Measurements from ENCODE around the gene ZFP28. TPM values are rescaled to one million over a fixed set of nuclear protein-coding genes. Genes with fewer than 3 reads are reported as not detected.

Gene ZFP28
- polyA plus RNA-seq, 1 donor from 2014 or later: 1.1 TPM

Other genes with a start within 250 kb of the ZFP28 start
- 7.0 TPM for gene ZSCAN5A, start 224.1 kb upstream of the ZFP28 start, polyA plus RNA-seq
- 7.3 TPM for gene ZNF582, start 145.4 kb upstream of the ZFP28 start, polyA plus RNA-seq
- gene ZNF583, start 134.6 kb upstream of the ZFP28 start, polyA plus RNA-seq: 10.1 TPM
- gene ZNF667, start 61.6 kb upstream of the ZFP28 start, polyA plus RNA-seq: 0.74 TPM
- gene ZNF471, start 31.1 kb upstream of the ZFP28 start, polyA plus RNA-seq: 0.14 TPM
- 2.1 TPM for gene ZNF470, start 28.5 kb downstream of the ZFP28 start, polyA plus RNA-seq
- gene ZNF71, start 56.4 kb downstream of the ZFP28 start, polyA plus RNA-seq: 11.1 TPM
- not detected for gene SMIM17, start 104.2 kb downstream of the ZFP28 start, polyA plus RNA-seq
- 6.0 TPM for gene ZNF835, start 132.8 kb downstream of the ZFP28 start, polyA plus RNA-seq